Fibroblast of lung (primary cell): ENCODE data around the gene UCK1. TPM values are rescaled to one million over a fixed set of nuclear protein-coding genes. Genes with fewer than 3 reads are reported as not detected.

Source experiments
- DNase-seq, 2 donors: peaks; one replicate each; pipeline versions ENCODE4 v3.0.0 to v3.0.0-alpha.2; 2010; ENCODE audit warnings: low read depth in 2 of 2
- H2AFZ ChIP-seq: 2 replicates; pipeline ENCODE4 v1.5.1; 2012; ENCODE audit warnings: low read length, control low read depth, inconsistent platforms
- H3K27ac ChIP-seq: 2 replicates; pipeline ENCODE4 v1.5.1; 2011; ENCODE audit warnings: low read length, control low read depth; ENCODE audit not compliant: insufficient read depth
- H3K27me3 ChIP-seq: 2 replicates; pipeline ENCODE4 v1.5.1; 2011; ENCODE audit warnings: mild to moderate bottlenecking, low read length; ENCODE audit not compliant: control insufficient read depth, insufficient read depth
- H3K36me3 ChIP-seq: 2 replicates; pipeline ENCODE4 v1.5.1; 2011; ENCODE audit warnings: low read length; ENCODE audit not compliant: control insufficient read depth, insufficient read depth
- H3K4me1 ChIP-seq: 2 replicates; pipeline ENCODE4 v1.5.1; 2011; ENCODE audit warnings: low read length; ENCODE audit not compliant: control insufficient read depth, insufficient read depth; ENCODE audit errors: extremely low read depth
- H3K4me2 ChIP-seq: 2 replicates; pipeline ENCODE4 v1.5.1; 2011; ENCODE audit warnings: low read length, control low read depth; ENCODE audit not compliant: insufficient read depth; ENCODE audit errors: extremely low read depth
- H3K4me3 ChIP-seq, 4 experiments: fragments of 200-600 bp in 1 of 4; sonication (generic) in 1 of 4; replicated peaks in 1 of 4; 2 replicates each; pipeline ENCODE4 v1.5.1; 2011 to 2016; ENCODE audit warnings: low read length in 4 of 4, low read depth in 3 of 4, mild to moderate bottlenecking in 3 of 4, control low read depth in 2 of 4, inconsistent platforms in 1 of 4, mixed read lengths in 1 of 4; ENCODE audit not compliant: insufficient read depth in 1 of 4; ENCODE audit errors: control extremely low read depth in 1 of 4
- H3K79me2 ChIP-seq: 2 replicates; pipeline ENCODE4 v1.5.1; 2012; ENCODE audit warnings: mild to moderate bottlenecking, low read length, inconsistent platforms; ENCODE audit not compliant: control insufficient read depth, insufficient read depth
- H3K9ac ChIP-seq: 2 replicates; pipeline ENCODE4 v1.5.1; 2011; ENCODE audit warnings: mild to moderate bottlenecking, low read length, control low read depth; ENCODE audit not compliant: insufficient read depth
- H3K9me3 ChIP-seq: 2 replicates; pipeline ENCODE4 v1.5.1; 2012; ENCODE audit warnings: low read depth, low read length; ENCODE audit not compliant: control insufficient read depth, insufficient read depth
- H4K20me1 ChIP-seq: 2 replicates; pipeline ENCODE4 v1.5.1; 2011; ENCODE audit warnings: low read length; ENCODE audit not compliant: control insufficient read depth, insufficient read depth; ENCODE audit errors: extremely low read depth
- CTCF ChIP-seq, 2 donors: IDR thresholded peaks in 1 of 2; conservative IDR thresholded peaks in 1 of 2; 1 replicate in 1 of 2; 2 replicates in 1 of 2; pipeline ENCODE4 v1.5.1; 2011 to 2012; ENCODE audit warnings: low read length in 2 of 2, control low read depth in 1 of 2, inconsistent platforms in 1 of 2, low read depth in 1 of 2, mild to moderate bottlenecking in 1 of 2
- EZH2 ChIP-seq: IDR thresholded peaks from 2 replicates; pipeline ENCODE4 v1.5.1; 2012; ENCODE audit warnings: low read length, control low read depth, mild to moderate bottlenecking; ENCODE audit errors: missing control alignments
- polyA plus RNA-seq, 2 donors: library from polyadenylated mRNA; depleted of rRNA in 1 of 2; stranded (reverse) in 1 of 2; unstranded in 1 of 2; fragments of >200 nt; gene quantifications; 2 replicates each; pipeline ENCODE4 v1.2.1, GENCODE V29; 2011 to 2012; ENCODE audit warnings: missing spikeins in 1 of 2
- total RNA-seq: library from RNA; depleted of rRNA; stranded (reverse); fragments of >200 nt; gene quantifications from 2 replicates; pipeline ENCODE4 v1.2.1, GENCODE V29; 2014

UCK1 gene
- total and polyA plus RNA-seq, 2 donors (not counting 1 experiment from before 2014, with no cell fraction given), result 20.9 to 22.3 TPM

GRCh38 chr9:131546336-131547084 is 15.4 kb upstream of the UCK1 start:
- Histone ChIP-seq H2AFZ (no peak overlapping the region), H3K9me3 (no peaks in the 10 kb centered on the region), H3K79me2 (no peaks in the 10 kb centered on the region), H3K4me2 (peak overlapping the region; percentile 54), H3K27me3 (peaks cover 32% of the 10 kb centered on the region), H3K4me1 (no peaks in the 10 kb centered on the region), H4K20me1 (no peaks in the 10 kb centered on the region), H3K27ac (no peak overlapping the region), H3K4me3 (peak overlapping the region in 3 of 4 experiments; percentile 10 to 43 (median 24)), H3K9ac (no peak overlapping the region), H3K36me3 (no peaks in the 10 kb centered on the region)
- peak in 1 of 2 donors; percentile 18 for DNase-seq
- TF ChIP-seq CTCF (conservative IDR thresholded peaks at IDR 0.05 in 1 of 2, IDR thresholded peaks at IDR 0.05 in 1 of 2; ENCODE audit: low read depth in 1 of 2, low read length in 2 of 2) (peak in 1 of 2 donors; percentile 18), EZH2 (peak; percentile 70)

GRCh38 chr9:131545786-131546335 is 14.8 kb upstream of the UCK1 start:
- Histone ChIP-seq H3K36me3 (no peaks in the 10 kb centered on the region), H3K27ac (no peak overlapping the region), H3K4me1 (no peaks in the 10 kb centered on the region), H3K4me2 (no peak overlapping the region), H2AFZ (no peak overlapping the region), H3K4me3 (no peak overlapping the region), H3K9me3 (no peaks in the 10 kb centered on the region), H3K9ac (no peak overlapping the region), H4K20me1 (no peaks in the 10 kb centered on the region), H3K79me2 (no peaks in the 10 kb centered on the region), H3K27me3 (peaks cover 32% of the 10 kb centered on the region)
- DNase-seq, result no peak
- TF ChIP-seq CTCF (conservative IDR thresholded peaks at IDR 0.05 in 1 of 2, IDR thresholded peaks at IDR 0.05 in 1 of 2; ENCODE audit: low read depth in 1 of 2, low read length in 2 of 2), result no peak
- TF ChIP-seq EZH2, result no peak

- Histone ChIP-seq H3K27me3 (peaks cover 37% of the 10 kb centered on the region), H2AFZ (no peak within 1 kb of the TSS), H4K20me1 (no peaks in the 10 kb centered on the region), H3K36me3 (no peaks in the 10 kb centered on the region), H3K9me3 (no peaks in the 10 kb centered on the region), H3K4me1 (no peaks in the 10 kb centered on the region), H3K4me2 (no peak within 1 kb of the TSS), H3K9ac (no peak within 1 kb of the TSS), H3K79me2 (no peaks in the 10 kb centered on the region), H3K27ac (no peak within 1 kb of the TSS), H3K4me3 (no peak within 1 kb of the TSS)
- TF ChIP-seq EZH2, result peak; percentile 91
- TF ChIP-seq CTCF (conservative IDR thresholded peaks at IDR 0.05 in 1 of 2, IDR thresholded peaks at IDR 0.05 in 1 of 2; ENCODE audit: low read depth in 1 of 2, low read length in 2 of 2), result no peak
- no peak for DNase-seq
Observed at GRCh38 chr9:131545003-131545785, 14.1 kb upstream of the UCK1 start, which contains the start of gene PRRT1B. Gene PRRT1B, plus strand, starts transcription at chr9:131545523. Its CDS starts 93 bp downstream, at chr9:131545616.
